Measurements from ENCODE around the gene EPN2. TPM values are rescaled to one million over a fixed set of nuclear protein-coding genes. Genes with fewer than 3 reads are reported as not detected.
"Not testable (repeated sequence)": the region's sequence is repeated elsewhere in the genome, so short reads cannot be mapped to it uniquely, and the experiment has no call there.

The EPN2 gene
- total RNA-seq, 1 donor from 2014 or later, result 7.5 TPM

DNA sequence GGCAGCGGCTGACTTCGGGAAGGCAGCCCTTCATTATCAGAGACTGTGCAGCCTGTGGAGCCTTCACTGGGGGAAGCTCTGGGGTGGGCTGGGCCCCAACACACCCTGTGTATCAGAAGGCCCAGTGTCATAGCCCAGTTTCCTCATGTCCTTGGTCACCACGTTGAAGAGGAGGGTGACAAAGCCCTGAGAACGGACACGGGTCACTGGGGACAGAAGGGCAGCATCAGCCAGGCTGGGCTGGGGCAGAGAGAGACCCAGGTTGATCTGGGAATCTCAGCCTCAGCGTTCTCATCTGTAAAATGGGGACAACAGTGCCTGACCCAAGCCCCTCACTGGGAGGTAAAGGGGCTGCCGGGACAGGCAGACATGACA is 106.1 kb downstream of the EPN2 start:
- DNase-seq (ENCODE audit: low read depth), result no peak

DNA sequence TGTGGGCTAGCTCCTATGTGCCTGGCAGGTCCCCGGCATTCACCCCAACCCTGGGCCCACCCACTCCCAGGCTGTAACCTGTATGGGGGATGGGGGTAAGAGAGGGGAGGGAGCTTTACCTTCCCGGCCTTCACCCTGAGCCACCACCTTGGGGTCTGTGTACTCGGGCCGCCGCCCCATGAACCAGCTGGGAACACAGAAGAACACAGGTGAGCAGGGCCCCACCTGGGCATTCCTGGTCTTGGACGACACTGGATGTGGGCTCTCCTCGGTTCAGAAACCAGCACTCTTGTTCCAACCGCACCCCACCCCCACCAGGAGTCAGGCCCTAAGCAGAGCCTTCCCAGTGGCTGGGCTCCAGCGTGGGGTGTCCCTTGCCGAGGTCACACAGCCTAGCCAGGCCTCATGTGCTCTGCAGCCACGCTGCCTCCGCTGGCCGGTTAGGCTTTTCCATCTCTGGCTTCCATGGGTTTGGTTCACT is 106.5 kb downstream of the EPN2 start:
- no peak for DNase-seq (ENCODE audit: low read depth)

DNA sequence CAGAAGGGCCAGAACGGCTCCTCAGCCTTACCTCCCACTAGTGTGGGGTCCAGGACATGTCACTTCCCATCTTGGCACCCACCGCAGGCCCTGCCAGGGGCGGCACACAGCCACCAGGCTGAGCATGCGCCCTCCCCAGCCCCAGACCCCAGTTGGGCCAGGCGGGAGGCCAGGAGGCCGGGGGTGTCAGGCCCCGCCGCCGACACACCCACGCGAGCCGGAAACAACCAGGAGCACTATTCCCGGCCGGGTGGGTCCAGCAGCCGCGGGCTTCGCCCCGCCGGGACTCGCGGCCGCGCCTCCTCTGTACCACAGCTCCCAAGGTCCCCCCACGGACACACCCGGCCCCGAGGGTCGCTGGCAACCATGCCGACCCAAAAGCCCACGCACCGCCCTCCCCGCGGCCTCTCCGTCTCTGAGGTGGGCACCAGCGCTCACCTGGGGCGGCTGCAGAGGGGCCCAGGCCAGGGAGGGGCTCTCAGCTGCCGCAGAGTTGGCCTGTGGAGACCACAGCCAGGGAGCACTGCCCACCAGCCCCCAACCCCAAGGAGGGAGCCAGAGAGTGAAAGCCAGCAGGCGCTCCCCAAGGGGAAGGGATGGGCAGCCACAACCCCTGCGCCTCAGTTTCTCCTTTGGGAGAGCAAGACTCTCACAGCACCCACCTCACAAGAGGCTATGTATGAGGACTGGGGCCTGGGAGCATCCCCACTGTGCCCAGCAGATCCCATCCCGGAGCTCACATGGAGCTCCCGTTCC is 107.3 kb downstream of the EPN2 start:
- DNase-seq (ENCODE audit: low read depth), result no peak

DNA sequence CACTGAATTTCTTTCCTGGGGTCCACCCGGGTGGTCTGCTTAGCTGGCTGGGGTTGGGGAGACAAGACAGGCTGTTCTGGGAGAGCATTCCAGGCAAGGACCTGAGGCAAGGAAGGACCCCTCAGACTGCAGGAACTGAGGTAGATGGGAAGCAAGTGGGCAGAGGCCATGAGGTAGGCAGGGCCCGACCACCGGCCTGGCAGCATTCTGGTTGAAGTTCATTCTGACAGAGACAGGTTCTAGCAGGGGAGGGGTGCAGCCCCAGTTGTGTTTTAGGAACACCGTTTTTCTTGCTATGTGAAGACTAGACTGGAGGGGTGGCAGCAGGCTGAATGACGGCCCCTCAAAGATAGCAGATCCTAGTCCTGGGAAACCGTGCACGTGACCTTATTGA is 107.9 kb downstream of the EPN2 start:
- DNase-seq (ENCODE audit: low read depth), result no peak

DNA sequence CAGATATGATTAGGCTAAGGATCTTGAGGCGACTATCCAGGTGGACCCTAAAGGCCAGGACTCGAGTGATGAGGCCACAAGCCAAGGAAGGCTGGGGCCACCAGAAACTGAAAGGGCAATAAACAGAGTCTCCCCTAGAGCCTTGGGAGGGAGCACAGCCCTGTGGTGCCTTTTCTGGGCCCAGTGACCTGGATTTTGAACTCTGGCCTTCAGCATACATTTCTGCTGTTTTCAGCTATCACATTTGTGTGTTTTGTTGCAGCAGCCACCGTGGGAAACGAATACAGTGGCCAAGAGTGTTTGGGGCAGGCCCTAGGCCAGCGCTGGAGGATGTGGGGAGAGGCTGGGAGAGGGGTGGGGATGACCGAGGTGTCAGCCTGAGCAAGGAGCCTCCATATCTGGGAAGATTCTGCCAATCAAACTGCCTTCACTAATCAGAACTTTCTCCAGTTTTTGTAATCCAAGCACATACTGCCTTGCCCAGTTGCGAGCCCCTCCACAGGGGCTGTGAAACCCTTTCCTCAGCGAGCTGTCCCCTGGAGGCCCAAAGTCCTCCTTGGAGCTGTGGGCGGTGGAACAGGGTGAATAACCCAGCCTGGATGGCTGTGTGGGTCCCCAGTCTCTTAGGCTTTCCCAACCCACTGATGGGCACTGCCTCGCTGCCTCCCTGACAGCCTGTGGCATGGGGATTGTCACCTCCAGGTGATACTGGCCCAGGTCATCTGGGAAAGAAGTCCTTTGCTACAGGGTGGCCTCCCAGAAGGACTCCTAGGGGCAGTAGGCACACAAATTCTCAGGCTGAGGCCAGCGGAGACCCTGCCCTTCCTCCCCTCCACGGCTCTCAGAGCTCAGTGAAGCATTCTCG is 108.6 kb downstream of the EPN2 start:
- no peak for DNase-seq (ENCODE audit: low read depth)

DNA sequence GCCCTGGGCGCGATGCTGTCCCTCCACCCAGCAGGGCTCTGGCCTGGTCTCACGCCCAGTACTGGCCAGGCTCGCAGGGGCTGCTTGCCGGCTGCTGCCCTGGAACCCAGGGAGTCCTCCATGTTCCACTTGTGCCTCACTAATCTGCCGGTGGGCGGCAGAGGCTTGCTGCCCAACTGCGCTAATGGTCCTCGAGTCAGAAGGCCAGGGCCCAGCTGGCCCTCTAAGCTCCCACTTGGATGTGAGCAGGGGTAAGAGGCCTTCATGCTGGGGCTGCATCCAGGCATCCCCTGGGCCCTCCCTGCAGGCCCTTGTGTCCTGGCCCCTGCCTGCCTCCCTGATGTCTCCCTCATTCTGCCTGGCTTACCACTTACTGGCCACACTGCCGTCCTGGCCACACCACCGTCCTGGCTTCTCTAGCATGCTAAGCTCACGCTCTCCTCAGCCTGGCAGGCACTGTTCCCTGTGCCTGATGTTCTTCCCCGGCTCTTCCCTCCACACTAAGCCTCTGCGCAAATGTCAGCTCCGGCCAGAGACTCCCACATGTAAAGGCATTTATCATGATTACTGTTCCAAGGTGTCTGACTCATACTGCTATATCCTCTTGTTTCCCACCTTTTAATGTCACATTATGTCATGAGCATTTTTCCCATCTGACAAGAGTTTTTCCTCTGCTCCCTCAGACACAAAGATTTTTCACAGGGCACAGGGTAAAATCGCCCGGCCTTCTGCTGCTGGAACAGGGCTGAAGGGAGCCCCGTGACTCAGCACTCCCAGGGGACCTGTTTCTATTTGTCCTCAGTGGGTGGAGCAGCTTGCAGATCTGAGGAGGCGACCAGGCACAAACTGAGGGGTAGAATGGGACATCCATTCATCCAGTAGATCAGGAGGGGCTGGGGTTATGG is 109.4 kb downstream of the EPN2 start:
- peak; percentile 79 for DNase-seq (ENCODE audit: low read depth)

DNA sequence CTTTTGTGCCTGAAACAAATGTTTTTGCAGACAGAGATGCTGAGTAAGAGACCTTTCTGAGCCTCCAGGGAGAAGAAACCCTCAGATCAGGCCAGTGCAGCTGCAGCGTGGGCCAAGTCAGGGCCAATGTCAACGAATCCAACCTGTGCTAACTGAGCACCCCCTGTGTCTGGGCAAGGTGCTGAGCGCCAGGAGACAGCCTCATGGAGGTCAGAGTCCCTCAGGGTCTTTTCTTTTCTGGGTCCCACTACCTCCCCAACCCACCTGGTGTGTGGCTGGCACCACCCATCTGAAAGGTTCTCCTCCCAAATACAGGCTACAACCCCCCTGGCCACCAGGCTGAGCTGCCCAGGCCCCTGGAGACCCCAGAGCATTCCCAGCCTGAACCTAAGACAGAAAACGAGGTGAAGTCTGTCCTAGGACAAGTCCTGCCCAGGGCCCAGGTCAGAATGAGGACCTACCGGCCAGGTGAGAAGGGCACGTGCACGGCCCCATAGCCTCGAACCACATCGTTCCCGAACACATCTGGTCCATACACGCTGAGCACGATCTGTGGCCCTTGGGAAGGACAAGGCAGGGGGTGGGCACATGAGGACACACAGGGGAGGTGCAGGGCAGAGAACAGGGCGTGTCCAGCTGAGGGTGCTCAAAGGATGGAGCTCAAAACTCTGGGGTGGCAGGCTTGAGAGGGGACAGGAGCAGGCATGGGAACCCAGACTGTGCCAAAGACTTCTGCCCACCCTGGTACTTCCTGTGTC is 110.3 kb downstream of the EPN2 start:
- no peak for DNase-seq (ENCODE audit: low read depth)

DNA sequence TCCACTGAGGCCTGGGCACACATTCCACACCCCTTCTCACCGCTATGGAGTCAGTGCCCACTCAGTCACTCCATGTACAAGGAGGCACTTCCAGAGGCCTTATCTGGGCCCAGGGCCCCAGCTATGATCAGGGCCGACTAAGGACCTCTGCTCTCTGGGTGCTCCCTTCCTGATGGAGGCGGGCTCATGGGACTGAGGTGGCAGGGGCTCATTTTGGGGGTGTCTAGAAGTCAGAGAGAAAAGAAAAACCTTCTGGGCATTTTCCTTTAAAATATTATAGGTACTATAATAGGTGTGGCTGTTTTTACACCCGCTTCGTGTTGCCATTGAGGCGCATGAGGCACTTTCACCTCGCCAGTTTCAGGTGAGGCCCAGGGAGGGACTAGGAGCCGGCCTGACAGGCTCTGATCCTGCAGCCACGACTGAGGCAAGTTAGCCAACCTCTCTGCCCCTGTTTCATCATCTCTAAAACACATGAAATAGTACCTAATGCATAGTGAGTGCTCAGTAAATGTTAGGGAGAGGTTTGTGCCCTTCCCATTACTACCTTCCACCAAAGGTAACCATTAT is 111.0 kb downstream of the EPN2 start:
- no peak for DNase-seq (ENCODE audit: low read depth)

DNA sequence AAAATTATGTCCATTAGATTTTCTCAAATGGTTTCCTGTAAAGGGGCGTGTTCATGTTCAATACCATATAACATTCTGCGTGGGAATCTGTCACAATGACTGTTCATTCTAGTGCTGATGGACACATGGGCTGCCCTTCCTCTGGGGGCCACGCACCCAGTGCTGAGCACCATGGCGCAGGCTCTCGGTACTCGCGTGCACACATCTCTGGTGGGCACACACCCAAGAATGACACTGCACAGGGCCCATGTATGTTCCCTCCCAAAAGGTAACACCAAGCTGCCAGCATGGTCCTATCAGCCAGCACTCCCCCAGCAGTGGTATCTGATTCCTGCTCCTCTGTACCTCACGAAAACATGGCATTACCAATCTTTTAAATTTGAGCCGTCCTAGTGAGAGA is 111.6 kb downstream of the EPN2 start:
- DNase-seq (ENCODE audit: low read depth), result no peak

DNA sequence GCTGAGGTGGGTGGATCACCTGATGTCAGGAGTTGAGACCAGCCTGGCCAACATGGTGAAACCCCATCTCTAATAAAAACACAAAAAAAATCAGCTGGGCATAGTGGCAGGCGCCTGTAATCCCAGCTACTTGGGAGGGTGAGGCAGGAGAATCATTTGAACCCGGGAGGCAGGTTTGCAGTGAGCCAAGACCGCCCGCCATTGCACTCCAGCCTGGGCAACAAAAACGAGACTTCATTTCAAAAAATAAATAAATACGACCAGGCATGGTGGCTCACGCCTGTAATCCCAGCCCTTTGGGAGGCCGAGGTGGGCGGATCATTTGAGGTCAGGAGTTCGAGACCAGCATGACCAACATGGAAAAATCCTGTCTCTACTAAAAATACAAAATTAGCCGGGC is 116.2 kb downstream of the EPN2 start:
- DNase-seq (ENCODE audit: low read depth), result not testable (repeated sequence)

DNA sequence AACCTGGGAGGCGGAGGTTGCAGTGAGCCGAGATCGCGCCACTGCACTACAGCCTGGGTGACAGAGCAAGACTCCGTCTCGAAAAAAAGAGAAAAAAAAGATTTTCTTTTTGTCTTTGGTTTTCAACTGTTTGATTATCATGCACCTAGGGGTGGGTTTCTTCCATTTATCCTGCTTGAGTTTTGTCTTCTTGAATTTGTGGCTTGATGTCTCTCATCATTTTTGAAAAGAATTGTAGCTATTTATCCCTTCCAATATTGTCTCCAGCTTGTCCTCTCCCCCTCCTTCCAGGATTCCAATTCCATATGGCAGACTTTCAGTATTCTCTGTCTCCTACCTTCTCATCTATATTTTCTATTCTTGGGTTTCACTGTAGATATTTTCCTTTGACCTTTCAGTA is 117.6 kb downstream of the EPN2 start:
- DNase-seq (ENCODE audit: low read depth), result no peak

DNA sequence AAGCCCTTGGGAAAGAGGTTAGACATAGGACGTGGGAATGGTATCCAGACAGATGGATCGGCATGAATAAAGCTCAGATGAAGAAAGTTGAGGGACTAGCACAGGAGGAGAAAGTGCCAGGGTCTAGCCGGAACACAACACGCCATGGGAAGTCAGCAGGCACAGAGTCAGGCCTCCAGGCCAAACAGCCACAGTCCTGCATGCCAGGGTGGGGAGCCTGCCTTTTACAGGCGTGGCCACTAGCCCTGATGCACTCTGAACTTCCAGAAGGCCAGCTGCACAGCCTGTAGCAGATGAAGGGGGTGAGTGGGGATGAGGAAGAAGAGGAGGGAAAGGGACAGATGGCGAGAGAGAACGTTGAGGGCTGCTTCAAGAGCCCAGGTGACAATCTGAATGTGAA is 120.2 kb downstream of the EPN2 start:
- DNase-seq (ENCODE audit: low read depth), result peak; percentile 41

DNA sequence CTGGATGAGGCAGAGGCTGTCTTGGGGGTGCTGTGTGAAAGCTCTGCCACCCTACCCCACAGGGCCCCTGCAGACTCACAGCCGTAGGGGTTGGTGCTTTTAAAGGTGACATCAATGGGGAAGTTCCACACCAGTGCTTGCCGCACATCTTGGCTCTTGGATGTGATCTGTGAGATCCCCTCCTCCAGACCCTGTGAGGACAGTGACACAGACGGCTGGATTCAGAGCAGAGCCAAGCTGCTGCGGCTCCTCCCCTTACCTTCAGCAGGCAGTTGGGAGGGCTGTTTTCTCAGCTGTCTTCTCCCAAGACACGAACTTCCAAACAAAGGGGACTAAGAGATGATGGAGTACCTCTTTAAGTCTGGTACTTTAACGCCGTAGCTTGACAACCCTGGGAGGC is 120.6 kb downstream of the EPN2 start:
- no peak for DNase-seq (ENCODE audit: low read depth)

DNA sequence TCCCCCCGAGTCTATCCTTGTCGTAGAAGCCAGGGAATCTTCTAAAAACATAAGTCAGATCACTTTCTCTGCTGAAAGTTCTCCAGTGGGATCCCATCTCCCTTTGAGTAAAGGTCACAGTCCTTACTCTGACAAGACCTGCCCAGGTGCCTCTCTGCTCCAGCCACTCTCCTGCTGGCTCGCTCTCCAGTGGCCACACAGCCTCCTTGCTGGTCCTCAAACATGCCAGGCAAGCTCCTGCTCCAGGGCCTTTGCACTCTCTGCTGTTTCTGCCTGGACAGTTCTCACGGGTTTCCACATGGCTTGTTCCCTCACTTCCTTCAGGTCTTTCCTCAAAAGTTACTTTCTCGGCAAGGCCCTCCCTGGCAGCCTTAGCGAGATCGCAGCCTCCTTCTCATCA is 122.0 kb downstream of the EPN2 start:
- no peak for DNase-seq (ENCODE audit: low read depth)

DNA sequence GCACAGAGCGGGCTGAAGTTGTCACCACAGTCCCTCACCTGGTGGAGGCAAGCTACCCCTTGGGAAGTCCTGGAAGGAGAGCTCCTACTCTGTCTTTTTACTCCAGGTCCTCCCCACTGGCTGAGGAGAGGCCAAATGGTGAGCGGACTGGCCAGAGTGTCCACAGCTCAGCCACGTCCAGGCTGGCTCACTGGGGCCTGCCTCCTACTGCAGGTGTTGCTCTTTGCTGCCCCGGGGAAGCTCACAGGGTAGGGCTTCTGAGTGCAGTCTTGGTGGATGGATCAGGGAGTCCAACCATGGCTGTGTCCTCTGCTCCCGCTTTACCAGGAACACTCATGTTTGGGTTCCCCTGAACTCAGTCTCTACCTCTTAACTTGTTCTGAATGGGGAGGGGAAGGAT is 122.7 kb downstream of the EPN2 start:
- DNase-seq (ENCODE audit: low read depth), result no peak

DNA sequence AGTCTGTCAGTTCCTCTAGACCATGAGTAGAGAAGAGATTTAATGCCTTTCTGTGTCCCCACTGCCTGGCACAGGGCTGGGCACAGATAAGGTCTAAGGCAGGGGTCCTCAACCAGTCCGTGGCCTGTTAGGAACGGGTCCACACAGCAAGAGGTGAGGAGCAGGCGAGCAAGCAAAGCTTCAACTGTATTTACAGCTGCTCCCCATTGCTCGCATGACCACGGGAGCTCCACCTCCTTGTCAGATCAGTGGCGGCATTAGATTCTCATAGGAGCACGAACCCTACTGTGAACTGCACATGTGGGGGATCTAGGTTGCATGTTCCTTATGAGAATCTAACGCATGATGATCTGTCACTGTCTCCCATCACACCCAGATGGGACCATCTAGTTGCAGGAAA is 123.6 kb downstream of the EPN2 start:
- no peak for DNase-seq (ENCODE audit: low read depth)

DNA sequence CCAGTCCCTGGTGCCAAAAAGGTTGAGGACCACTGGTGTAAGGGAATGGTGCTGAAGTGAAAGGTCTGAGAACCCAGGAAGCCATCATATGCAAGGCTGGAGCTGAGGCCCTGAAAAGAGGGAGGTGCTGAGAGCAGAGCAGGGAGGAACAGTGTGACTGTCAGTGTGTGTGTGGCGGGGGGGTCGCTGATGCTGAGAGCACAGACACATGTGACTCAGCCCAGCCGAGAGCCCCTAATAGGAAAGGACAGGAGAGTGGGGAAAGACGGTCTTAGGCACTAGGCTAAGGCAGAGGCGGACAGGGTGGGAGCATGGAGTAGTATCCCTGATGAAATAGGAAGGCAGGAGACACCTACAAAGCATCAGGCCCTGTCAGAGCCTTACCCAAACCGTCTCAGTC is 124.2 kb downstream of the EPN2 start:
- no peak for DNase-seq (ENCODE audit: low read depth)

DNA sequence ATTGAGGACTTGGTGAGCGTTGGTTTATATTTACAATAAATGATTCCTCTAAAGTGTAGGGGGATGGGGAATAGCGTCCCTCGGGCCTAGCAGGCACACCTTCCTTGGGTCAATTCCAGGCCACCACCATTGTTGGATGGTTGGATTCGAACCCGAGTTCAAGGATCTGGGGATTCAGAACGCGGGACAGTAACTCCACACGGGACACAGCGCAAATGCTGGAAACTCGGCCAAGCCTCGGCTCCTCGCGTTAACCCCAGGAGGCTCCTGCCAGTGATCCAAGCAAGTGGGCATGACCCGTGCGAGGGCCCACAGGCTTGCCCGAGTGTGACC is 124.7 kb downstream of the EPN2 start:
- DNase-seq (ENCODE audit: low read depth), result no peak

DNA sequence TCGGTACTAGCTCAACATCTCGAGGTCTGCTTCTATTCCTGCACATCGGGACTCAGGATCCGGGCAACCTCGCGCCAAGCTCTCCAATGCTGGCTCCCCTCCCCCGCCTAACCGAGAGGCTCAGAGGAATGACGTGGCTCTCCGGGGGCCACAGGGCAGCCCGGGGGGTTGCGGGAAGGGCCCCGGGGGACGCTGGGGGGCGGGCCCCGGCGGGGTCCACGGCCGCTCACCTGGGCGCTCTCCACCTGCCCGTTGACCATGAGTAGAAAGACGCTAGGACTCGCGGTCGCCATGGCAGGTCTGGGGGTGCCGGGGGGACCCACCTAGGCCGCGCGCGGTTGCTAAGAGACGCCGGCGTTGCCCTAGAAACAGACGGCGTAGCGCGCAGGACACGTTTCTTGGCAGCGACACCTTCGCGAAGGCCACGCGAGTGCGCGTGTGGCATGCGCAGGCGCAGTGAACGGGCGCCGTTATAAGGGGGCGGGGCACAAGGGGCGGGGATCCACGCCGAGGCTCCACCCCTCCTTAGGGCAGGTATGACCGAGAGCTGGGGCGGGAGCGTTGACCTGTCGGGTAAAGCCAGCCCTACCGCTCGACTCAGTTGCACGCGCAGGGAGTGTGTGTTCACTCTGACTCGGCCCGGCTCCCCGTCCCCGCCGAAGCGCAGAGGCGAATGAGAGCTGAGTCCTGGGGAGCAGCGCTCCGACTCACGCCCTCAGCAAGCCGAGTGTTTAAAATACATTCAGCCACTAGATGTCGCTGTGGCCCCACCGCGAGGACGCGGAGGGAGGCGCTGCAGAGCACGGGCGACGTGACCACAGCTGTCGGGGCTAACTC is 125.3 kb downstream of the EPN2 start, which contains the start of gene B9D1:
TSS of gene B9D1 (minus strand) at position 447 of the 837 bp plus-strand sequence. CDS start at position 293, 154 bp downstream.
- peak; percentile 94 for DNase-seq (ENCODE audit: low read depth)

DNA sequence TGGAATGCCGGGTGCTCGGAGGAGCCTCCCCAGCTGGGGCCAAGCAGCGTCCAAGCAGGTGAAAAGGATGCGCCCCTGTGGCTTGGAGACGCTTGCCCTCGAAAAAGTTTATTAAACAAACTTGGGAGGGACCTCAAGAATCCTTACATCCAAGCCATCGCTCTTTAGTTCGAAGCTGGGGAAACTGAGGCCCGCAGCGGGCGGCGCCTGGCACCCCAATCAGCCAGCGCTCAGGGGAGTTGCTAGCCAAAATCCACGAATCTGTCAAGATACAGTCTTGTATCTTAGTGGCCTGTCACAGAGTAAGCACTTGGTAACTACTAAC is 125.9 kb downstream of the EPN2 start:
- DNase-seq (ENCODE audit: low read depth), result no peak

Measured in myocyte (in vitro differentiated cells).